ENCODE measurements around the gene TPGS1.

The TPGS1 gene

GRCh38 chr19:488505-489417 is 18.5 kb upstream of the TPGS1 start:
- H3K9me3 ChIP-seq (replicated peaks in 1 of 2; ENCODE audit: control insufficient read depth in 2 of 2, insufficient read depth in 1 of 2, low read depth in 1 of 2, low read length in 2 of 2) = peaks cover 2 to 6% of the 10 kb centered on the region in 2 donors
- H2BK15ac ChIP-seq (ENCODE audit: low read length) = peak overlapping the region; percentile 85
- H3K23ac ChIP-seq (ENCODE audit: low read depth, low read length, poor library complexity) = peak overlapping the region; percentile 98
- no peak overlapping the region for H4K91ac ChIP-seq (ENCODE audit: low read depth, low read length, poor library complexity)
- H2BK12ac ChIP-seq (ENCODE audit: low read length) = no peak overlapping the region
- H3K4me2 ChIP-seq (ENCODE audit: insufficient read depth, low read length, poor library complexity, severe bottlenecking) = peak overlapping the region; percentile 93
- H3K27ac ChIP-seq (replicated peaks; ENCODE audit: low read length) = peak overlapping the region; percentile 90
- H3K14ac ChIP-seq (ENCODE audit: low read length) = peak overlapping the region; percentile 99
- peak overlapping the region; percentile 98 for H2BK5ac ChIP-seq (ENCODE audit: low read length)
- peak overlapping the region; percentile 95 for H2AFZ ChIP-seq (ENCODE audit: low read length)
- no peak overlapping the region for H4K8ac ChIP-seq (ENCODE audit: low read depth, low read length)
- peak overlapping the region; percentile 81 to 97 for H3K4me3 ChIP-seq (ENCODE audit: low read length in 2 of 2)
- H3K18ac ChIP-seq (ENCODE audit: low read length) = peak overlapping the region; percentile 99
- H3K36me3 ChIP-seq (replicated peaks in 1 of 2; ENCODE audit: control insufficient read depth in 2 of 2, insufficient read depth in 2 of 2, low read length in 2 of 2) = no peaks in the 10 kb centered on the region
- peaks cover 3% of the 10 kb centered on the region for H3K79me1 ChIP-seq (ENCODE audit: low read depth, low read length)
- peak overlapping the region; percentile 87 for H2BK120ac ChIP-seq (ENCODE audit: low read depth, low read length)
- peak overlapping the region; percentile 95 for H2AK5ac ChIP-seq (ENCODE audit: low read depth, low read length)
- H3K27me3 ChIP-seq (ENCODE audit: control insufficient read depth in 3 of 3, insufficient read depth in 3 of 3, low read depth in 1 of 3, low read length in 3 of 3) = no peaks in the 10 kb centered on the region
- H3K4me1 ChIP-seq (ENCODE audit: control insufficient read depth in 2 of 2, insufficient read depth in 1 of 2, low read depth in 1 of 2, low read length in 2 of 2) = peaks cover 15 to 19% of the 10 kb centered on the region in 2 donors
- DNase-seq (ENCODE audit: low spot score) = peak; percentile 92
- WGBS, 2 donors (ENCODE audit: extremely low coverage in 2 of 2, insufficient read length in 2 of 2, insufficient replicate concordance in 1 of 2) = no CpG with 5 or more reads among the region's 114 CpGs
- H3K4ac ChIP-seq (ENCODE audit: low read length) = peak overlapping the region; percentile 84
- peak overlapping the region; percentile 95 for H3K9ac ChIP-seq (ENCODE audit: low read depth, low read length, poor library complexity)

DNA sequence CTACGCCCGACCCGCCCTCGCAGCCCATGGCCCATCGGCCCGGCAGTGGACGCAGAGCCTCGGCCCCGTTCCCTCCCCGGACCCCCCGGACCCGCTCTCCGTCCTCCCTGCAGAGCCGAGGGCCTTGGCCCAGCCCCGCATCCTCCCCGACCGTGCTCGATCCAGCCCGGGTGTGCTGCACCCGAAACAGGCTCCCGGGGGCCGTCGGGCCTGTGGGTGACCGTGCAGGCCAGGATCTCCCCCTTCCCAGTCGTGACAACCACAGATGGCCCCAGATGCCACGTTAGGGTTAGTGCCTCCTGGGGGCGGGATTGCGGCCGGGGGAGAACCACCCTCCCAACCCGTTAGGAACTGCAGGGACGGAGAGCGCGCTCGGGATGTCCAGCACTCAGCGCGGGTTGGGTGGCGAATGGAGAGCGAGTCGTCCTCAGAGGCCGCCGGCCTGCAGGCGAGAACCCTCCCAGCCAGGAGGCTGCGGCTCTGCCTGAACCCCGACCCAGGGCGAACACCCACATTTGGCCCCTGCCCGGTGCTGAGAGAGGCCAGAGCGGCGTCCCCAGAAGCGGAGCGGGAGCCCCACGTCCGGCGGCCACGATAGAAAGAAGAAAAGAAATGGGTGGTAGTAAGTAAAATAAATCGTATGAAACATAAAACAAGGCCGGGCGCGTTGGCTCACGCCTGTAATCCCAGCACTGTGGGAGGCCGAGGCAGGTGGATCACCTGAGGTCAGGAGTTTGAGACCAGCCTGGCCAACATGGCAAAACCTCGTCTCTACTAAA is 17.7 kb upstream of the TPGS1 start:
- peak overlapping the region; percentile 91 for H3K9ac ChIP-seq (ENCODE audit: low read depth, low read length, poor library complexity)
- H3K79me1 ChIP-seq (ENCODE audit: low read depth, low read length) = peaks cover 3% of the 10 kb centered on the region
- peak overlapping the region; percentile 89 for H3K4ac ChIP-seq (ENCODE audit: low read length)
- peak overlapping the region; percentile 93 for H2BK5ac ChIP-seq (ENCODE audit: low read length)
- no peaks in the 10 kb centered on the region for H3K36me3 ChIP-seq (replicated peaks in 1 of 2; ENCODE audit: control insufficient read depth in 2 of 2, insufficient read depth in 2 of 2, low read length in 2 of 2)
- no peak overlapping the region for H4K8ac ChIP-seq (ENCODE audit: low read depth, low read length)
- peak overlapping the region; percentile 99 for H3K14ac ChIP-seq (ENCODE audit: low read length)
- H2BK12ac ChIP-seq (ENCODE audit: low read length) = no peak overlapping the region
- peak overlapping the region; percentile 75 for H2BK15ac ChIP-seq (ENCODE audit: low read length)
- H3K27me3 ChIP-seq (ENCODE audit: control insufficient read depth in 3 of 3, insufficient read depth in 3 of 3, low read depth in 1 of 3, low read length in 3 of 3) = no peaks in the 10 kb centered on the region
- peak overlapping the region; percentile 93 for H3K4me2 ChIP-seq (ENCODE audit: insufficient read depth, low read length, poor library complexity, severe bottlenecking)
- peak overlapping the region; percentile 72 for H3K27ac ChIP-seq (replicated peaks; ENCODE audit: low read length)
- H3K18ac ChIP-seq (ENCODE audit: low read length) = peak overlapping the region; percentile 97
- H2AFZ ChIP-seq (ENCODE audit: low read length) = peak overlapping the region; percentile 95
- peak overlapping the region; percentile 81 to 91 for H3K4me3 ChIP-seq (ENCODE audit: low read length in 2 of 2)
- DNase-seq (ENCODE audit: low spot score) = no peak
- peak overlapping the region; percentile 72 for H4K91ac ChIP-seq (ENCODE audit: low read depth, low read length, poor library complexity)
- no CpG with 5 or more reads among the region's 61 CpGs for WGBS, 2 donors (ENCODE audit: extremely low coverage in 2 of 2, insufficient read length in 2 of 2, insufficient replicate concordance in 1 of 2)
- H3K4me1 ChIP-seq (ENCODE audit: control insufficient read depth in 2 of 2, insufficient read depth in 1 of 2, low read depth in 1 of 2, low read length in 2 of 2) = peaks cover 15 to 18% of the 10 kb centered on the region in 2 donors
- H2AK5ac ChIP-seq (ENCODE audit: low read depth, low read length) = peak overlapping the region; percentile 95
- peak overlapping the region; percentile 98 for H3K23ac ChIP-seq (ENCODE audit: low read depth, low read length, poor library complexity)
- H2BK120ac ChIP-seq (ENCODE audit: low read depth, low read length) = peak overlapping the region; percentile 87
- peaks cover 2 to 6% of the 10 kb centered on the region in 2 donors for H3K9me3 ChIP-seq (replicated peaks in 1 of 2; ENCODE audit: control insufficient read depth in 2 of 2, insufficient read depth in 1 of 2, low read depth in 1 of 2, low read length in 2 of 2)

DNA sequence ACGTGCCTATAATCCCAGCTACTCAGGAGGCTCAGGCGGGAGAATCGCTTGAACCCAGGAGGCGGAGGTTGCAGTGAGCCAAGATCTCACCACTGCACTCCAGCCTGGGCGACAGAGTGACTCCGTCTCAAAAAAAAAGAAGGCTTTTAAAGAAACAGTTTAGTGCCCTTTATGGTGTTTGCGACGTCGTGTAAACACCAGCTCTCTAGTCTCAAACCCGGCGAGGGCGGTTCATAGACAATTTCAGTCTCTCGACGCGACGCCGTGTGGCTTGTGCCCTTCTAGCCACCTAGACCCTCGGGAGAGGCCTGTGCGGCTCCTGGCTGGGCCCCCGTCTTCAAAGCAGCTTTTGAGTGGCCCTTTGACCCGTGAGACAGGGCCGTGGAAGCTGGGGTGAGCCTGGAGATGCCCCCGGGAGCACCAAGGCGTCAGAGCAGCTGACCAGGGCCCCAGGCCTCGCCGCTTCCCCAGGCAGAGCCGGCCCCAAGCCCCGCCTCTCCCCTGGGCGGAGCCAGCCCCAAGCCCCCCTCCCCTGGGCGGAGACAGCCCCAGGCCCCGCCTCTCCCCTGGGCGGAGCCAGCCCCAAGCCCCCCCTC is 16.1 kb upstream of the TPGS1 start:
- no peak overlapping the region for H4K8ac ChIP-seq (ENCODE audit: low read depth, low read length)
- no peak overlapping the region for H4K91ac ChIP-seq (ENCODE audit: low read depth, low read length, poor library complexity)
- H3K4me3 ChIP-seq (ENCODE audit: low read length in 2 of 2) = no peak overlapping the region
- H3K14ac ChIP-seq (ENCODE audit: low read length) = no peak overlapping the region
- no peak overlapping the region for H3K4me2 ChIP-seq (ENCODE audit: insufficient read depth, low read length, poor library complexity, severe bottlenecking)
- DNase-seq (ENCODE audit: low spot score) = no peak
- peaks cover 3% of the 10 kb centered on the region for H3K79me1 ChIP-seq (ENCODE audit: low read depth, low read length)
- H3K27ac ChIP-seq (replicated peaks; ENCODE audit: low read length) = no peak overlapping the region
- H3K18ac ChIP-seq (ENCODE audit: low read length) = no peak overlapping the region
- H2BK15ac ChIP-seq (ENCODE audit: low read length) = no peak overlapping the region
- peaks cover 2 to 6% of the 10 kb centered on the region in 2 donors for H3K9me3 ChIP-seq (replicated peaks in 1 of 2; ENCODE audit: control insufficient read depth in 2 of 2, insufficient read depth in 1 of 2, low read depth in 1 of 2, low read length in 2 of 2)
- peaks cover 0 to 5% (median 0%) of the 10 kb centered on the region in 3 experiments for H3K27me3 ChIP-seq (ENCODE audit: control insufficient read depth in 3 of 3, insufficient read depth in 3 of 3, low read depth in 1 of 3, low read length in 3 of 3)
- no peak overlapping the region for H3K23ac ChIP-seq (ENCODE audit: low read depth, low read length, poor library complexity)
- WGBS, 2 donors (ENCODE audit: extremely low coverage in 2 of 2, insufficient read length in 2 of 2, insufficient replicate concordance in 1 of 2) = no CpG with 5 or more reads among the region's 32 CpGs
- no peak overlapping the region for H3K9ac ChIP-seq (ENCODE audit: low read depth, low read length, poor library complexity)
- no peak overlapping the region for H2AFZ ChIP-seq (ENCODE audit: low read length)
- H2AK5ac ChIP-seq (ENCODE audit: low read depth, low read length) = no peak overlapping the region
- H2BK120ac ChIP-seq (ENCODE audit: low read depth, low read length) = no peak overlapping the region
- no peaks in the 10 kb centered on the region for H3K36me3 ChIP-seq (replicated peaks in 1 of 2; ENCODE audit: control insufficient read depth in 2 of 2, insufficient read depth in 2 of 2, low read length in 2 of 2)
- H2BK12ac ChIP-seq (ENCODE audit: low read length) = no peak overlapping the region
- H2BK5ac ChIP-seq (ENCODE audit: low read length) = no peak overlapping the region
- H3K4me1 ChIP-seq (ENCODE audit: control insufficient read depth in 2 of 2, insufficient read depth in 1 of 2, low read depth in 1 of 2, low read length in 2 of 2) = peaks cover 3 to 5% of the 10 kb centered on the region in 2 donors
- H3K4ac ChIP-seq (ENCODE audit: low read length) = no peak overlapping the region

All from neuronal stem cell (in vitro differentiated cells).